DMS53 treated with DMSO at 0.1 percent for 48 hours (cell line): Measurements from ENCODE around the gene HHIPL2.
"Not testable (repeated sequence)": the region's sequence is repeated elsewhere in the genome, so short reads cannot be mapped to it uniquely, and the experiment has no call there.

ENCODE experiments used
- DNase-seq: peaks from one replicate; lab custom pipeline; 2025; ENCODE audit not compliant: unreplicated experiment; lab: John Stamatoyannopoulos, UW

Gene HHIPL2

GRCh38 chr1:222540598-222540995, 7.3 kb downstream of the HHIPL2 start:
- DNase-seq, result no peak

DNA sequence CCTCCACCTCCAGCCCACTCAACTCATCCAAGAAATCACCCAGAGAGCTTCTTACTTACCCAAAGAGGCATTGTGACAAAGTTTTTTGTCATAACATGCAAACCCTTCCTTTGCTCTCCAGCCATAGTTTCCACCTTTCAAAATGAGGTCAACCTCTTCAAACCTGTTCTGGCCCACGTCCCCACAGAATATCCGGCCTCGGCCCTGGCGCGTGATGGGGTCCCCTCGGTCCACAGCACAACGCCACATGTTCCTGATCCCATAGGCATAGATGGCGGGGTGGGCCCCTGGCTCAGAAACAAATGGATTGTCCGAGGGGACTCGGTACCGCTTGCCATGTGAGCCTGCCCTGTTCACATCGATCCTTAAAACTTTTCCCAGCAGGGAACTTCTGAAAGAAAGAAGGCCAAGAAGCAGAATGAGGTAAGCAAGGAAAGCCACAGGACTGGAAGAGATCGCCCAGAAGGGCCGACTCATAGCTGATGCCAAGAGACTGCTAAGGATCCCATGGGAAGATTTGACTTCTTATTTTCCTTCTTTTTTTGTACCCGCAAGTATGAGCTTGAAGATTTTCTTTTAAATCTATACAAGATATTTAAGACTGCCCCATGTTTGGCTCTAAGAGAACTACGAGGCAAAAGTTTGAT, 7.8 kb downstream of the HHIPL2 start:
- no peak for DNase-seq

DNA sequence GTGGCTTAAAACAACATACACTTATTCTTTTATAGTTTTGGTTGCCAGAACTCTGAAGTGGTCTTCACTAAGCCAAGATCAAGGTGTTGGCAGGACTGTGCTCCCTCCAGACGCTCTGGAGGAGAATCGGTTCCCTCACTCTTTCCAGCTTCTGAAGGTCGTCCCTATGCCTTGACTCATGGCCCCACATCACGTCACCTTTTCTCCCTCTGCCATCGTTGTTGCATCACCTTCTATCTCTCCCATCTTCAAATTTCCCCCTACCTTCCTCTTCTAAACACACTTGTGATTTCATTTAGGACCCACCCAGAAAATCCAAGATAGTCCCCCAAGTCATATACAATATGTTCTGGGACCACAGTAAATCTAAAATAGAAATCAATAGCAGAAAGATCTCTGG, 12.4 kb downstream of the HHIPL2 start:
- DNase-seq, result no peak

DNA sequence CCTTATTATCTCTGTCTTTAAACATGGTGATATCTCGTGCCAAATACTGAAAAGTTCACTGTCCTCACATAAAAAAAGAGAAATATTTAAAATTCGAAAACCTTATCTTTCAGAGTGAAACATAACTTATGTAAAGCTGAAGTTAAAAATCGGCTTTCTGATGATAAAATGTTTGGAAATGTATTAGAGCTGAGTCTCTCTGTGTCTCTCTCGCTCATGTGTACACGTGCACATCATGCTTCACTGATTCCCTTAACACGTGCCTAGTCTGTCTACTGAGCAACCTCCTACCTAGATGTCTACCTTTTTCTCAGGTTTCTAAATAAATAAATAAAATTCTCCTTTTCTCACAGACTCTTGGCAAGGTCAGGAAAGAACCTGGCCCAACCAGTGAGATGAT, 17.1 kb downstream of the HHIPL2 start:
- no peak for DNase-seq

- no peak for DNase-seq
These were observed 18.0 kb downstream of the HHIPL2 start for GRCh38 chr1:222529916-222530315.

DNA sequence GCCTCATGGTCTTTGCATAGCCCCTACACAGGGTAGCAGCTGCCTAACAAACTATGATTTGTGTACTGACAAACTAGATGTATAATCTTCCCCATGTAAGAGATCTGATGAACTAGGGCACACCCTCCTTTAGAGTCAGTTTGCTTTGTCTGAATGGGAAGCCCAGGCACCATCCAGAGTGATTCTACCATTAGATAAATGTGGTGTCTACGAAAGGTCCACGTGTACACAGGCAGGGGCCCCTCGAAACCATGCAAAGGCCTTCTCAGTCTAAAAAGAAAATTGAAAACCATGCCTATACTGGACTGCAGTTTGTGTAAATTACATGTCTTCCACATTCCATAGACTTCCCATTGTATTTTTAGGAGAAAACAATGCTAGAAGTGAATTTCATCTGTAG, 18.7 kb downstream of the HHIPL2 start:
- no peak for DNase-seq

DNA sequence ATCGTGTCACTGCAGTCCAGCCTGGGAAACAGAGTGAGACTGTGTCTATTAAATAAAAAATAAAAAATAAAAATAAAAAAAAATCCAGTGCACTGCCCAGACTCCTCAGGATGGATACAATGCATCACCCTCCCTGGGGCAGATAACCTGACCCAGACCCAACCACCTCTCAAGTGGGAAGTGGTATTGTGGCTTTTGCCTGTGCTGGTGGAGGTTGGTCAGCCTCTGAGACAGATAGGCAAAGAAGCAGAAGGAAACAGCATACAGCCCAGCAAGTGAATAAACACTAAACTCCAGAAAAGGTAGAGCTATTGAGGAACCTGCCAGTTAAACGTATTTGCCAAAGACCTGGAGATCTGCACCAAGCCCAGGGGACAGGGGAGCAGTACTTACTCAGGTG, 22.0 kb downstream of the HHIPL2 start:
- no peak for DNase-seq

DNA sequence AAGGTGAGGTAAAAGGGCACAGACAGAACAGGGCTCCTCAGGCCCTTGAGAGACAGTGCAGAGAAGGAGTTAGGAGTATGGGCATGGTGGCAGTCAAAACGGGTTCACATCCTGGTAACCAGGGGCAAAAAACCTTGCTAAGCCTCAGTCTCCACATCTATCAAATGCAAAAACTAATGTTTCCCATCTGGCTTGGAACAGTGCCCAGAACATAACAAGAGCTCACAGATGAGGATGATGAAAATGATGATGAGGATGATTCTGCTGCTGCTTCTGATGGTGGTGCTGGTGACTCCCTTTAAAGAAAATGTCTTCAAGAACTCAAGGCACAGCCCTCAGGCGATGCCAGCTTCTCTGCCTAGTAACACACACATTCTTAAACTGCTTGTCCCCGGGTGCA, 24.1 kb downstream of the HHIPL2 start:
- DNase-seq, result no peak

DNA sequence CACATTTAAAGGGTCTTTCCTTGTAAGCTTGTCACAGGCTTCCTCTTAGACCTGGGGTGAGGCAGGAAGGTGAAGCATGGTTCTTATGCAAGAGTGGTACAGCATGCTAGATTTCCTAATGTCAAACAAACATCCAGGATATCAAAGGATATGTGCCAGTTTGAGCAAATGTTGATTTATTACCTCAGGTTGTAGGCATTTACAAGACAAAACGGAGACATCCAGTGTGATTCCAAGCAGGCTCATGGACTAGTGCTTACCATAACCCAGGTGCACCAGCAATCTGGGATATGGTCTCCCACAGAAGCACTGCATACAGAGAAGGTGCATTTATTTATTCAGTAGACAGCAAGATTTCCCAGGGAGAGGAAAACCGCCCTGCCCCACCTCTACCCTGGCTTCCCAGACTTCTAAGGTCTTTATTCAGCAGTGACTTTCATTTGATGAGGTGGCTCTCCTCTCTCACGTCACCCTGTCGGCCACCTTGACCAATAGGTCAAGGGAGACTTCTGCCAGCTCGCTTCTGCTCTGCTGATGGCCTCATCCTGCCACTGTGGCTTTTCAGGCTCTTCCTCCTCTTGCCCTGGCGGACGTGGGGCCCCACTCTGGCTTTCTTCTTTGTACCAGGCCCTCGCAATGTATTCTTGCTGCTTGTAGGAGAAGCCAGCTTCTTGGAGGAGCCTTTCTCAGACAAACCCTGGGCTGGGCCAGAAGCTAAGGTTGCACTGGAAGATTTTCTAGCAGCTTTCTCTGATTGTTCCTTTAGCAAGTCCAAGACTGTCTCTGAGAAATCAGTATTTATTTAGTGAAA, 25.6 kb downstream of the HHIPL2 start:
- no peak for DNase-seq

DNA sequence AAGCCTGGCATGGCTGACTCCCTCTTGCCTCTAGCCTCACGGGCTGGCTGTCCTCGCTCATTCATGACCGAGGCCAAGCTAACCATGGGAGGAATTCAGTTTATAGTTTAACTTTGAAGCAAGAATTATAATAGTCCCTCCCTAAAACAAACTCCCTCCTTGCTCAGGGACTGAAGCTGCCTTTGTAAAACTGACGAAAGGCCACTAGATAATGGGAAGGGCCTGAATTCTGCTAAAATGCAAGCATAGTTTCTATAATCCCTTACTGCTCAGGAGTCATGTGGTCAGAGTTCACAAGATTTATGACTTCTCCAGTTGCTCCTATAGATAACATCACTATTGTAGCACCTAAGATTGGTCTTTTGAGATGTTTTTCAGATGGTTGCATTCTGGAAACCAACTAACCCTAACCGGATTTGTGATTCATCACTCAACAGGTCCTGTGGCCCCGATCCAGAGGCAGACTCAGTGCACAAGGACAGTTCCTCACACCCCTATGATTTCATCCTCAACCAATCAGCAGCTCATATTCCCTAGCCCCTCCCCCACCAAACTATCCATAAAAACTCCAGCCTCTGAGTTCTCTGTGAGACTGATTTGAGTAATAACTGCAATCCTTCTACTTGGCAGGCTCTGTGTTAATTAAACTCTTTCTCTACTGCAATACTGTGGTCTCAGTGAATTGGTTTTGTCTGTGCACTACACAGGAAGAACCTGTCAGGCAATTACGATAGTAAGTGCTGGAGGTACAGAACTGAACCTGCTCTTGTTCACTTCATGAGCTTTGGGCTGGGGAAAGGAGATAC, 26.4 kb downstream of the HHIPL2 start:
- DNase-seq, result no peak

DNA sequence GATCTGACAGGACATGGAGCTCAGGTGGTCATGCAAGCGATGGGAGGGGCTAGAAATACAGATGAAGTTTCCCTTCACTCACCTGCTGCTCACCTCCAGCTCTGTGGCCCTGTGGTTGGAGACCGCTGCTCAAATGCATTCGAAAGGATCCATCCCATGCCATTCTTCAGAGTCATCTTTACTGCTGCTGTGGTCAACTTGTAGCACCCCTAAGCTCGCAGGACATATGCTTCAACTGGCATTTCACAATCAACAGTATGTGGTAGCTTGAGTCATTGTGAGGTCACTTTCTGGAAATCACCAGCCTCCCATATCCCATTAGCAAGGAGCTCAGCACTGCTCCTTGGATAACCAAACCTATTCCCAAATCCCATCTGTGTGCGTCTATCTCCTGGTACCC, 58.4 kb downstream of the HHIPL2 start:
- not testable (repeated sequence) for DNase-seq

- not testable (repeated sequence) for DNase-seq
These were observed 60.1 kb downstream of the HHIPL2 start for GRCh38 chr1:222487774-222488173.

DNA sequence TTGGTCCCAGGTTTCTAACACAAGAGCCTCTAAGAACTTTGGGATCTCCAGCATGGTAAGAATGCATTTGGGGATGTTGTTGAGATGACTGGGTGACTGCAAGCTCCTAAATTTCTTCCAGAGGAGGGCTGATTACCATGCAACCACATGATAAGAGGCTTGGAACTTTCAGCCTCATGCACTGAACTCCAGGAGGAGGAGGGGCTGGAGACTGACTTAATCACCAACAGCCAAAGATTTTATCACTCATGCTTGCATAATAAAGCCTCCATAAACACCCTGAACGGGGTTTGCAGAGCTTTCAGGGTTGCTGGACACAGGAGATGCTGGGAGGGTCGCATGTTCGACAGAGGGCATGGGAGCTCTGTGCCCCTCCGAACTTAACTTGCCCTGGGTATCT, 63.9 kb downstream of the HHIPL2 start:
- DNase-seq, result not testable (repeated sequence)

- DNase-seq, result not testable (repeated sequence)
These were observed 68.3 kb downstream of the HHIPL2 start for GRCh38 chr1:222479567-222479966.

GRCh38 chr1:222476436-222476835, 71.5 kb downstream of the HHIPL2 start:
- not testable (repeated sequence) for DNase-seq

GRCh38 chr1:222473717-222474116, 74.2 kb downstream of the HHIPL2 start:
- not testable (repeated sequence) for DNase-seq

DNA sequence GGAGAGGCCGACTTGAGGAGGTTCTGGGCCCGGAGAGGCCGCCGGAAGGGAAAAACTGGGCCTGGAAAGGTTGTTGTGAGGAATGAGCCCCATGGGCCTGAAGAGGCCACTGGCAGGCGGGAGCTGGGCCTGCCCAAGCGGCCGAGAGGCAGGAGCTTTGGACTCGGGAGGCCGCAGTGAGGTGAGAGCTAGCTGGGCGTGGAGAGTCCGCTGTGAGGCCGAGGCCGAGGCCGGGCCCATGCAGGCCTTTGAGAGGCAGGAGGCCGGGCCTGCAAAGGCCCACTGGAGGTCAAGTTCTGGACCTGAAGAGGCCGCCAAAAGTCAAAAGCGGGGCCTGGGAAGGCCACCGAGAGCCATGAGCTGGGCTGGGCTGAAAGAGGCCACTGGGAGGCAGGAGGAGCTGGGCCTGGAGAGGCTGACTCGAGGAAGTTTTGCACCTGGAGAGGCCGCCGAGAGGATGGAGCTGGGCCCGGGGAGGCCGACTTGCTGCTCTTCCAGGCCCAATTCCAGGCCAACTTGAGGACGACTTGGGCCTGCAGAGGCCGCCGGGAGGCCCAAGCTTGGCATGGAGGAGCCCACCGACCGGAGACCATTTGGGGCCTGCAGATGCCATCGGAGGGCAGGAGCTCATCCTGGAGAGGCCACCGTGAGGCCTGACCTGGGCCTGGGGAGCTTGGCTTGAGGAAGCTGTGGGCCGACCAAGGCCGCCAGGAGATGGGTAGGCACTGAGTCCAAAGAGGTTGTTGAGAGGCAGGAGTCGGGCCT, 74.9 kb downstream of the HHIPL2 start:
- not testable (repeated sequence) for DNase-seq
